ENCODE data around the gene NACC2. TPM values are rescaled to one million over a fixed set of nuclear protein-coding genes. Genes with fewer than 3 reads are reported as not detected.

NACC2 gene
- total and polyA plus RNA-seq, 2 donors (not counting 3 experiments of a cell fraction or from before 2014, with no cell fraction given): 15.8 to 27.1 TPM

GRCh38 chr9:136107953-136108647 is 13.0 kb upstream of the NACC2 start:
- BruUV-seq (replicated peaks): no TSS peak
- intact Hi-C loops (cut with micrococcal nuclease): no loop called here
- H3K27me3 ChIP-seq (ENCODE audit: control insufficient read depth in 2 of 2, insufficient read depth in 2 of 2, low read length in 2 of 2): no peaks in the 10 kb centered on the region
- H3K79me2 ChIP-seq (ENCODE audit: control insufficient read depth, insufficient read depth, low read length): no peaks in the 10 kb centered on the region
- no peak overlapping the region for H3K27ac ChIP-seq (ENCODE audit: insufficient read depth, low read depth, low read length)
- H3K36me3 ChIP-seq (ENCODE audit: control insufficient read depth in 2 of 2, extremely low read depth in 1 of 2, insufficient read depth in 2 of 2, low read length in 2 of 2): no peaks in the 10 kb centered on the region
- H3K9ac ChIP-seq (replicated peaks; ENCODE audit: extremely low read depth, insufficient read depth, low read length): no peak overlapping the region
- no peaks in the 10 kb centered on the region for H4K20me1 ChIP-seq (replicated peaks; ENCODE audit: control insufficient read depth, extremely low read depth, insufficient read depth, low read length)
- H3K4me3 ChIP-seq (replicated peaks in 1 of 3; ENCODE audit: insufficient read depth in 1 of 3, low read depth in 1 of 3, low read length in 3 of 3): no peak overlapping the region
- CTCF ChIA-PET: interaction anchor here (1.5 to 2.0 kb wide), 2 partner anchors 18 to 54 kb away, joined by 3 to 7 read pairs; no protein-coding TSS in a partner anchor
- dilution Hi-C loops (cut with MboI; ENCODE audit: extremely low pct_ligation_motif_present, low sequenced_read_pairs): no loop called here
- H2AFZ ChIP-seq (ENCODE audit: low read depth, low read length): no peak overlapping the region
- FAIRE-seq (no peak), DNase-seq (ENCODE audit: low read depth, low spot score) (no peak)
- POLR2A ChIA-PET: no interaction called here
- no peaks in the 10 kb centered on the region for H3K9me1 ChIP-seq (replicated peaks; ENCODE audit: control insufficient read depth, extremely low read depth, insufficient read depth, low read length)
- no peaks in the 10 kb centered on the region for H3K9me3 ChIP-seq (replicated peaks; ENCODE audit: control insufficient read depth, insufficient read depth, low read length)
- no peak for TF ChIP-seq GATA2 (IDR thresholded peaks at IDR 0.05; ENCODE audit: insufficient read depth, insufficient read length, low read depth, low read length)
- TF ChIP-seq JUN (IDR thresholded peaks at IDR 0.05; ENCODE audit: borderline replicate concordance, insufficient read depth, insufficient read length, low read depth): no peak
- TF ChIP-seq, protein P1, sequence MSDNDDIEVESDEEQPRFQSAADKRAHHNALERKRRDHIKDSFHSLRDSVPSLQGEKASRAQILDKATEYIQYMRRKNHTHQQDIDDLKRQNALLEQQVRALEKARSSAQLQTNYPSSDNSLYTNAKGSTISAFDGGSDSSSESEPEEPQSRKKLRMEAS (IDR thresholded peaks at IDR 0.05; ENCODE audit: insufficient read depth, insufficient read length): no peak
- no peak for TF ChIP-seq CTCF (IDR thresholded peaks at IDR 0.05; ENCODE audit: extremely low read depth in 1 of 2, insufficient read depth in 1 of 2, low read depth in 1 of 2, low read length in 2 of 2)
- no peak for TF ChIP-seq FOS (IDR thresholded peaks at IDR 0.05; ENCODE audit: borderline replicate concordance, insufficient read depth, low read length)
- TF ChIP-seq POLR2A (IDR thresholded peaks at IDR 0.05; ENCODE audit: low read depth, low read length): no peak
- TF ChIP-seq EZH2 (IDR thresholded peaks at IDR 0.05; ENCODE audit: borderline replicate concordance, low read depth, low read length, severe bottlenecking): no peak
- TF ChIP-seq MYC (IDR thresholded peaks at IDR 0.05; ENCODE audit: low read depth, low read length): no peak
- no peak for TF ChIP-seq POLR2AphosphoS5 (IDR thresholded peaks at IDR 0.05; ENCODE audit: insufficient read depth, low read depth, low read length)
- H3K4me2 ChIP-seq (ENCODE audit: insufficient read depth, low read length): no peak overlapping the region
- peaks cover 13% of the 10 kb centered on the region for H3K4me1 ChIP-seq (ENCODE audit: control insufficient read depth, extremely low read depth, insufficient read depth, low read length)
